Adrenal gland (tissue), 12 donors: ENCODE results near the gene PPP1R37. TPM values are rescaled to one million over a fixed set of nuclear protein-coding genes. Genes with fewer than 3 reads are reported as not detected.

ENCODE experiments used
- DNase-seq, 7 donors: peaks; one replicate each; pipeline ENCODE4 v3.0.0-alpha.2; 2019 to 2020
- H3K27ac ChIP-seq, 5 donors: fragments of 200-600 bp; sonication (generic) in 4 of 5; 1 replicate in 3 of 5; 2 replicates in 2 of 5; pipeline versions ENCODE4 v1.5.1 to v1.8.0; 2016 to 2020; ENCODE audit warnings: mild to moderate bottlenecking in 1 of 5
- H3K27me3 ChIP-seq: fragments of 200-600 bp; 2 replicates; pipeline ENCODE4 v1.8.0; 2021
- H3K36me3 ChIP-seq, 2 donors: fragments of 200-600 bp; replicated peaks in 1 of 2; 1 replicate in 1 of 2; 2 replicates in 1 of 2; pipeline versions ENCODE4 v1.5.1 to v1.8.0; 2018 to 2022
- H3K4me1 ChIP-seq, 2 donors: fragments of 200-600 bp; replicated peaks in 1 of 2; 1 replicate in 1 of 2; 2 replicates in 1 of 2; pipeline versions ENCODE4 v1.5.1 to v1.8.0; 2018 to 2021
- H3K4me3 ChIP-seq, 4 donors: fragments of 200-600 bp; sonication (generic) in 3 of 4; one replicate each; pipeline ENCODE4 v1.5.1; 2016 to 2018
- H3K9me3 ChIP-seq, 3 donors: fragments of 200-600 bp; sonication (generic) in 1 of 3; replicated peaks in 1 of 3; 1 replicate in 2 of 3; 2 replicates in 1 of 3; pipeline versions ENCODE4 v1.5.1 to v1.8.0; 2016 to 2021
- CTCF ChIP-seq, 6 experiments: fragments of 450-650 bp in 4 of 6; fragments of 200-600 bp in 2 of 6; sonication (generic) in 1 of 6; IDR thresholded peaks; 1 replicate in 5 of 6; 2 replicates in 1 of 6; pipeline versions ENCODE4 v1.5.1 to v1.8.0; 2016 to 2021; ENCODE audit warnings: antibody characterized with exemption in 6 of 6, mild to moderate bottlenecking in 2 of 6, moderate library complexity in 1 of 6
- POLR2A ChIP-seq, 2 donors: fragments of 450-650 bp; IDR thresholded peaks; one replicate each; pipeline ENCODE4 v1.6.1; 2017; ENCODE audit warnings: antibody characterized with exemption in 2 of 2, mild to moderate bottlenecking in 2 of 2, moderate library complexity in 1 of 2
- WGBS, 4 donors: extraction: QIAGEN DNeasy Blood & Tissue Kit in 2 of 4; methylation state at CpG; one replicate each; pipeline versions ENCODE4 v1.1.5 to v1.1.7; 2013 to 2017; 5-methylcytosine and 5-hydroxymethylcytosine counted together
- intact Hi-C, 2 donors: fragments of 100-400 bp; cut with DNase I; formaldehyde crosslinking; loops; one replicate each; pipeline versions ENCODE4 v1.14.1 to v1.15.0; 2022 to 2023
- polyA plus RNA-seq, 3 donors: library from polyadenylated mRNA; stranded (reverse); fragments of 200-250 nt in 2 of 3; fragments of 350-450 nt in 1 of 3; fragmentation: Illumina TruSeq in 1 of 3; extraction: RNeasy Lipid Tissue Mini Kit (QIAGEN cat#74804) in 1 of 3; gene quantifications; one replicate each; pipeline ENCODE4 v1.2.3, GENCODE V29; 2013 to 2014
- total RNA-seq, 9 donors: library from RNA; depleted of rRNA in 4 of 9; stranded (reverse); fragments of >200 nt in 4 of 9; fragments of 120-200 nt in 1 of 9; fragmentation: NEBNext Ultra II Directional in 1 of 9; extraction: Animal tissue kit (Norgen Biotek cat#: 25700) in 1 of 9; gene quantifications; one replicate each; pipeline versions ENCODE4 v1.1.0 to v1.2.4, GENCODE V29; 2013 to 2023
- donor health status: healthy with polysubstance abuse.
- donor health status: Bipolar disorder and iron deficiency.
- donor health status: DM: yes; HTN: yes; CAD: no.
- donor health status: DM: no; HTN: no; CAD: no.
- donor health status: DM: no; HTN: no; CAD: no.
- donor health status: DM: yes; HTN: yes; CAD: no.

The PPP1R37 gene
- total and polyA plus RNA-seq, 12 donors, result 16.4 to 244 (median 51.8) TPM

DNA sequence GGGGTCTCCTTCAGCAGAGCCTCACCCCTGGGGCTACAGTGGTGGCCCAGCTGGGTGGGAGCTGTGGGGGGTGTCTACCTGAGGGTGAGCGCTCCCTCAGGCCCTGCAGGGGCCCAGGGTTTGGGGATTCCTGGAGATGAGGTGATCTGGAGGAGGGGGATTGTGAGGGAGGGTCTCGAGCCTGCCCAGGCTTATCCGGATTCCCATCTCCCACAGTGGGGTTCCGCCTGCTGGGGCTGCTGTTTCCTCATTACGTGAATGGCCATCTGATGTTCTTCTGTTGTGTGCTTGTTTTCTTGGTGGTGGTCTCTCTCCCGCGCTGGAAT is 4.4 kb downstream of the PPP1R37 start:
- no peaks in the 10 kb centered on the region for H3K9me3 ChIP-seq
- H3K27ac ChIP-seq, result peak overlapping the region; percentile 82 to 99 (median 97)
- H3K36me3 ChIP-seq, result no peaks in the 10 kb centered on the region
- no peaks in the 10 kb centered on the region for H3K27me3 ChIP-seq
- no peak overlapping the region for H3K4me3 ChIP-seq
- intact Hi-C loops, result no loop called here
- no peak for DNase-seq
- WGBS, 4 donors, result 50 to 74% (median 74%) methylated on average over 2 to 7 of the region's 7 CpGs
- peaks cover 76 to 89% of the 10 kb centered on the region in 2 donors for H3K4me1 ChIP-seq
- TF ChIP-seq CTCF (IDR thresholded peaks at IDR 0.05) (no peak), POLR2A (IDR thresholded peaks at IDR 0.05) (no peak)

DNA sequence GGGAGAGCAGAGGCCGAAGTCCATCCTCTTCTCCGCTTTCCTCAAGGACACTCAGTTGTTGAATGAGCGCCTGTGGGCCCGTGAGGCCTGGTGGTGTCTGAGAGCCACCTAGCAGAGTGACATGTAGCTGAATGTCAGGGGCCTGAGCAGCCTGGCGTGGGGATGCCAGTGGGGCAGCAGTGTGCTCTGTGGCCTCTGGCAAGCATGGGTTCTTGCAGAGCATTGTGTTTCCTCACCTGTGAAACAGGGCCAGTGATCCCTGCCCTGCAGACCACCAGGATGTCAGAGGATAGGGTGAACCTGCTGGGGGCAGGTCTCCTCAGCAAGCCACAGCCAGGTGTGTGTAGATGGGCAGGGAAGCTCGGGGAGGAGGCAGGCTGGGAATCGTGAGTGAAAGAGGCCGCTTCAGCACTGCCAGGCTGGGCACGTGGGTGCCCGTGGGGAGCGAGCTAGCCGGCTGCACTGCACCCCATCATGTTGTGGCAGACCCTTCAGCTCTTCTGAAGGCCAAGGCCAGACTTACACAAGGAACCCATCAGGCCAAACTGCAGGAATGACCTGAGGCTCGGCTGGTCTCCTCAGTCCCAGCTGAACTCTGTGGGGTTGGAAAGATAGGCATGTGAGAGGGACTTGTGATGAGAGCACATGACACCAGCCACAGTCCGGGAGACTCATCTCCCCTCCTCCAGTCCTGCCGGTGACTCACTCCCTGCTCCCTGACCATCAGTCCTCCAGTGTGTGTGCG is 5.0 kb downstream of the PPP1R37 start:
- intact Hi-C loops, result no loop called here
- Histone ChIP-seq H3K4me3 (peak overlapping the region in 1 of 4 donors; percentile 40), H3K9me3 (no peaks in the 10 kb centered on the region), H3K4me1 (peaks cover 80 to 95% of the 10 kb centered on the region in 2 donors), H3K27me3 (no peaks in the 10 kb centered on the region), H3K36me3 (no peaks in the 10 kb centered on the region), H3K27ac (peak overlapping the region; percentile 82 to 99 (median 97))
- WGBS, 4 donors, result 26 to 45% (median 39%) methylated on average over 7 to 16 of the region's 16 CpGs
- peak; percentile 90 to 98 (median 96) for DNase-seq
- TF ChIP-seq CTCF (IDR thresholded peaks at IDR 0.05) (no peak), POLR2A (IDR thresholded peaks at IDR 0.05) (peak in 1 of 2 donors; percentile 94)

GRCh38 chr19:45098521-45099466 is 5.8 kb downstream of the PPP1R37 start:
- Histone ChIP-seq H3K36me3 (no peaks in the 10 kb centered on the region), H3K9me3 (no peaks in the 10 kb centered on the region), H3K27ac (peak overlapping the region; percentile 82 to 99 (median 97)), H3K4me3 (peak overlapping the region in 1 of 4 donors; percentile 40), H3K4me1 (peaks cover 78 to 98% of the 10 kb centered on the region in 2 donors), H3K27me3 (no peaks in the 10 kb centered on the region)
- peak in 3 of 6 experiments; percentile 2 to 18 (median 17) for TF ChIP-seq CTCF (IDR thresholded peaks at IDR 0.05)
- TF ChIP-seq POLR2A (IDR thresholded peaks at IDR 0.05), result peak in 1 of 2 donors; percentile 60
- DNase-seq, result peak; percentile 58 to 92 (median 80)
- intact Hi-C loops, result no loop called here
- 23 to 33% (median 27%) methylated on average over 15 of the region's 15 CpGs for WGBS, 4 donors
